ENCODE data around the gene CHST1.

The CHST1 gene

DNA sequence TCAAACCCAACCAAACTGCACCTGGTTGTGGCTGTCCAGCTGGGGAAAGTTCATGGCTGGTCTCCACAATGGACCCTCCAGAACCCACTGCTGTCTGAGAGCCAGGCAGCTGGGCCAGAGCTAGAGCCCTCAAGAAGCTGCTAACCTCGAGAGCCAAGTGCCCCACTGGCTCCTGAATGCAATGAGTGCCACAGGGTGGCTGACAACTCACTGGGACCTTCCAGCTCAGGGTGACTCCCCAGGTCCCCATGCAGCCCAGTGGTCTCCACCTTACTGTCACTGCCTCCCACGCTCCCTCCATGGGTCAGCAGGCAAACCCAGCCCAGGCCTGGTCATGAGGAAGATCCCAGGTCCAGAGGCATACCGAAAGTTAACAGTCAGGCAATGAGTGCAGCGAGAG lies 8.0 kb upstream of the CHST1 start:
- no peak for DNase-seq

DNA sequence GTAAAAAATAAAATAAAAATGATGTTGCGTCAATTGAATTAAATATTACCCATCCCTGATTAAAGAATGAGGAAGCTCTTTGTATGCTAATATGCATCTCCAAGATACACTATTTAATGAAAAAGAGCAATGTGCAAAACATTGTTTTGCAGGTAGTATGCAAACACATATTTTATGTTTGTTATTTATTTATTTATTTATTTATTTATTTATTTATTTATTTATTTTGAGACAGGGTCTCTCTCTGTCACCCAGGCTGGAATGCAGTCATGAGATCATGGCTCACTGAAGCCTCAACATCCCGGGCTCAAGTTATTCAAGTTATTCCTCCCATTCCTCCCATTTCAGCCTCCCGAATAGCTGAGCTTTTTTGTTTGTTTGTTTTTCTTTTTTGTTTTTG lies 7.2 kb upstream of the CHST1 start:
- no peak for DNase-seq

DNA sequence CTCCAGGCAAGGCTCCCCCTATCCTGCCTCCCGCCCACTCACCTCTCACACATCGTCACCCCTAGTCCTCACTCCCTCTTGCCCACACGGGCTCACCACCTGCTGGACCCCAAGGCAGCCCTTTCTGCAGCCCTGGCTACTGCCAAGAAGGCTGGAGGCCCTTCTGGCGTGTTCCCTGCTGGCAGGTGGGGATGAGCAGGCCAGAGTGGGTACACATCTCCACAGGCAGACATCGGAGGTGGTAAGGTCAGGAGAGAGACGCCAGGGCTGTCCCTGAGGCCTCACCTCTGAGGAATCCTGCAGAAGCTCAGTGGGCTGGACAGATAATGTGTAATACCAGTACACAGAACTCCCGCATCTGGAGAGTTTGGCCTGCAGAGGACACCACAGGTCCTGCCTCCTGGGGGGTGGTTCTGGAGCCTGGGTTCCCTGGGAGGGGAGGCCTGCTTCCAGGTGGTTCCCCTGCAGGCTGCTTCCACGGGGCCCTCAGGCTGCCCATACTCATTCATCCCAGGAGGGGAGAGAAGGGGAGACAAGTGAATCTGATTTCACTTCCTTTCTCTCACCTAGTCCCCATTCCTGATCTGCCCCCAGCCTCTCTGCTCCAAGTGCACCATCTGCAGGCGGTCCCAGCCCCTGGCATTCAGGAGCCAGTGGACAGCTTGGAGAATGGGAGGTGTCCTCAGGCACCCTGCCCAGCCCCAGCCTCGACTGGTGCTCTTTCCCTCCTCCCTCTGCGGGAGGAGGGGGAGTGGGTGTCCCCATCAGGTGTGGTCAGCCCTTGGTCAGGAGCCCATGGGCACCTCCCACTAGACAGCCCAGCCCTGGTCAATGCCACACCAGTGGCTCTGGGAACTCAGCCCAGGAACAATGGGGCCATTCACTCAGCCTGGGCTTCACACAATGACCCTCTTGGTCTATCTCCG lies 6.1 kb upstream of the CHST1 start:
- no peak for DNase-seq

DNA sequence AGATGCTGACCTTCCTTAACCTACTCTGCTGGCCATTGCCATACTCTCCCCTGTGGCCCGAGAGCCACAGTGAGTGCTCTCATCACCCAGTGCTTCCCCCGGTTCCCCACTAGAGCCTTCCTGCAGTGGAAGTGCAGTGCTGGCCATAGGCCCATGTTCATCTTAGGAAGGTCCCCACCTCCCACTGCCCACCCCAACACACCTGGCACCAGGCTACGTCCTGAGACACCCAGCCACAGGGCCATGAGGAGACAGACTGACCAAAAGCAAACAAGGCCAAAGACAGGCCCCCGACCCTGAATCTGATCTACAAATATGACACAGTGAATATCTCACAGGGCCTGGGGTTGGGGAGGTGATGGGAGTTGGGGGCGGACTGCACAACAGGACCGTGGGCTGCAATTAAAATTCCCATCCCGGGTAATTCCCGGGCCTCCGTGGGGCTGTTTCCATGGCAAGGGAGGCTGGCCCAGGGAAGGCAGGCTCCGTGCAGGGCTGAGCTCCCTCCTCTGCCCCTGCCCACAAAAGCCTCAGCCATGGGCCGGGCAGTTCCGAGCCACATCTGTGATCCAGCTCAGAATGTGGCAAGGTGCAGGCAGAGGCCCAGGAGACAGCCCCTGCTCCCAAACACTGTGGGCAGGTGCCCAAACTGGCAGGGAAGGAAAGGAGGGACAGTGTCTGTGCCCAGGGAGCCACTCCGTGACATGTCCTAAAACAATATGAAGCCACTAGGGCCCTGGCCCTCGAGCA lies 5.1 kb upstream of the CHST1 start:
- DNase-seq: no peak

DNA sequence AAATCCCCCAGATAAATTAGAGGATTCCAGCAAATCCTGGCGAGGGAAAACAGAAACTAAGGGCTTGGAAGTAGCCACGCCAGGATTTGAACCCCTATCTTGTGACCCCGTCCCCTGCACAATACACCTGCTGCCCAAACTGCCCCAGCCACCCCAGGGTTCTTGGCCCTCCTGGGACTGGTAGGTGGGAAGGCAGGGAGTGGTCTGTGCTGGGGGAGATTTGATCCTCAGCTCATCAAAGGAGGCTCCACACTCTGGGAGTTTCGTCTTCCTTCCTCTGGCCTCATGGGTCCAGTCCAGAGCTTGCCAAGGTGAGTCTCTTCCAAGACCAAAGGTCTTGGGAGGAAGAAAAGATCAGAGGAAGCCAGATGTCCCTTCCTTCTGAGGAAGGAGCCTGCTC lies 4.5 kb upstream of the CHST1 start:
- no peak for DNase-seq

DNA sequence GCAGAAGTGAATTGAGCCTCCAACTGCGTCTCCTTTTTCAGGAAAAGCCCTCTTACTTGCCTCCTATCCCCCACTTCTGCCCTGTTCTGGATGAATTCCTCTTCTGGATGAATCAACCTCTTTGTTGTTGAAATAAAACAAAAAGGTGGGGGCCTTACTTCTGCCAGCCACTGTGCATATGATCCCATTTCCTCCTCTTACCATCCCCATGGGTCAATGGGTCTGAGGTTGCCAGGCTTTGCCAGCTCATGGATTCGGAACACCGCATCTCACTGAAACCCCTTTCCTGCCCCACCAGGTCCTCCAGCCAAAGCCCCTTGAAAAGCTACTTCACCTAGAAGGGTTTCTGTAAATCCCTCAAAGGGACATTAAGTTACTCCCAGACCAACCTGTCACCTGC lies 3.7 kb upstream of the CHST1 start:
- no peak for DNase-seq

DNA sequence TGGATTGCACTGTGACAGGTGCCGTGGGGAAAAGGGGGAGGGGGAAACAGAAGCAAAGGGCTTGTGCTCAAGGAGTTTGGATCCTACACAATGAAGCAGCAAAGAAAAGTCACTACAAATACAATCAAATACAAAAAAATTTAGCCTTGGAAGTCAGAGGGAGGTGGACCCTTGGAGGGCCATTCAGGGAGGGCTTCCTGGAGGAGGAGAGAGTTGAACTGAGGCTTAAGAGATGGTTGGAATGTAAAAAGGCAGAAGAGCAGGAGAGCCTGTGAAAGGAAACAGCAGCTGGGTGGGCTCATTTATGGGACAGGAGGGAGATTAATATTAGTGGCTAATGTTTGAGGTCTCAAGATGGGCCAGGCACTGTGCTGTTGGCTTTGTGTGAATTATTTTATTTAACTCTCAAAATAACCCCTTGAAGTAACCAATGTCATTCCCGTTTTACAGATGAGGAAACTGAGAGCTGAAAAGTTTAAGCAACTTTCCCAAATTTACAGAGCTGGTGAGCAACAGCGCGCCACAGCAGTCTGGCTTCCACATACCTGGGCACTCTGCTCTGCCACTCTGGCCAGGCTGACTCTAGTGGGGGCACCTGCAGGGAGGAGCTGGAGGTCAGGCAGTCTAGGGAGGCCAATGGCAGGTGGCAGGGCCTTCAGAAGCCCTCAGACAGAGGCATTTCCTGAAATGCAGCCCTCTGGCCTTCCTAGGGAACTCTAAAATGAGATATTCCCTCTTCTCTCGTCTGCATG lies 2.7 kb upstream of the CHST1 start:
- DNase-seq: no peak

DNA sequence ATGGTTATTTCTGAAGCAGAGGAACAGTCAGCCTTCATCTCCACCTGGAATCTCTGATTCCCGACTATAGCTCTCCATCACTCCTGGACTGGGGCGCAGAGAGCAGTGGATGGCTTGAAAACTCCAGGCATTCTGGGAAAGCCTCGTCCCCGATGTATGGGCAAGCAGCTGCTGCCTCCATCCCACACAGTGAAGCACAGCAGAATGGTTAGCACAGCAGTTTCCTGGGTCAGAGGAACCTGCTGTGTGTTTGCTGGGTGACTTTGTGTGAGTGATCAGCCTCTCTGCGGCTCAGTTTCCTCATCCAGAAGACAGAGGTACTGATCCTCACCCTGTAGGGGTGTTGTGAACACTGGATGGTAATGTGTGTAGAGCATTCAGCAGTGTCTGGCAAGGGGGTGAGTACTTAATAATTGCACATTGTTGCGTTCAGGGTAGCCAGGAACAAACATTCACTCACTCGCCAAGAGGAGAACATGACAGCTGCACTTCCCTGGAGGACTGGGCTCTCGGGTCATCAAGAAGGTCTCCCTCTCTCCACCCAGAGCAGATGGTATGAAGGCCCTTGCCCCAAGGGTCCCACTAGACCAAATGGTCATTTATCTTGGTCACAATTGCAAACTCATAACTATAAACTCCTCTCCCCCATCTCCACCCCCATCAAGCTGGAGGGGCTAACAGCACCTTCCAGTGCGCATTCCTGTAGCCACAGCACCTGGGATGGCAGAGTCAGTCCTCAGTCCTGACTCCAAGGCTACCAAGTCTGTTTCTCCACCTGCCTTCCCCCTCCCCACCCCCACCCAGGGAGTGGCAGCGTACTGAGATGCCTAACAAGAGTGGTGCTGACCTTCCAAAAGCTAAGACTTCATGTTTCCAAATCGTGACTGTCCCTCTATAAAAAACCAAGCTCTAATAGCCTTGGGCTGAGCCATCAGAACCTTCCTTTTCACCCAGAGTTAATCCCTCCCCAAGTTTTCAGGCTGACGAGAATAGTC lies 1.5 kb upstream of the CHST1 start:
- no peak for DNase-seq

DNA sequence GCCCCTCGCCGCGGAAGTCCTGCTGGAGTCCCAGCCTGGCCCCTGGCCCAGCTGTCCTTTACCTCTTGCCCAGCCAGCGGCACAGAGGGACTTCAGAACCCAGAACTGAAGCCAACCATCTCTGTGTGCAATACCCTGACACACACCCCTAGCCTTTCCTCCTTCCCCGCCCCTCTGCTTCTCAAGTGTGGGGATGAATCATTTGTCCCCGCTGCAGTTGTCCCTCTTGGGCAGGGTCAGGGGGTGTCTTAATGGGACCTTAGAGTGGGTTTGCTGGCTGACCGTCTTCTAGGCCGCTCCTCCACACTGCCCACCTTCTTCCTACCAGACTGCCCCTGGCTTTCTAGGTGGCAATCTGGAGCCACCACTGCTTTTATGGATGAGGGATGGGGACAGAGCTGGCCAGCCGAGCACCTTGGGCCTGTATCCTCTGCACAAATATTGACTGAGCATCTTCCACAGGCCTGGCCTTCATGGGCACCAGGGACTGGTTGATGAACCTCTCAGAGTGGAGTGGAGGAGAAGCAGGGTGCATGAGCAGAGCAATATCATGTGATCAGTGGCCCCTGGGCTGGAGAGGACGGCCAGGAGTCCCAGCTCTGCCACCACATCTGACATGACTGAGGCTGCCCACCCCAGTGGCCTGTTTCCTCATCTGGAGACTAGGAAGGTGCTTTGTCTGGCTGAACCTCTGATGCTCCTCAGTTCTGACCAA lies 668 bp upstream of the CHST1 start:
- DNase-seq: no peak

DNA sequence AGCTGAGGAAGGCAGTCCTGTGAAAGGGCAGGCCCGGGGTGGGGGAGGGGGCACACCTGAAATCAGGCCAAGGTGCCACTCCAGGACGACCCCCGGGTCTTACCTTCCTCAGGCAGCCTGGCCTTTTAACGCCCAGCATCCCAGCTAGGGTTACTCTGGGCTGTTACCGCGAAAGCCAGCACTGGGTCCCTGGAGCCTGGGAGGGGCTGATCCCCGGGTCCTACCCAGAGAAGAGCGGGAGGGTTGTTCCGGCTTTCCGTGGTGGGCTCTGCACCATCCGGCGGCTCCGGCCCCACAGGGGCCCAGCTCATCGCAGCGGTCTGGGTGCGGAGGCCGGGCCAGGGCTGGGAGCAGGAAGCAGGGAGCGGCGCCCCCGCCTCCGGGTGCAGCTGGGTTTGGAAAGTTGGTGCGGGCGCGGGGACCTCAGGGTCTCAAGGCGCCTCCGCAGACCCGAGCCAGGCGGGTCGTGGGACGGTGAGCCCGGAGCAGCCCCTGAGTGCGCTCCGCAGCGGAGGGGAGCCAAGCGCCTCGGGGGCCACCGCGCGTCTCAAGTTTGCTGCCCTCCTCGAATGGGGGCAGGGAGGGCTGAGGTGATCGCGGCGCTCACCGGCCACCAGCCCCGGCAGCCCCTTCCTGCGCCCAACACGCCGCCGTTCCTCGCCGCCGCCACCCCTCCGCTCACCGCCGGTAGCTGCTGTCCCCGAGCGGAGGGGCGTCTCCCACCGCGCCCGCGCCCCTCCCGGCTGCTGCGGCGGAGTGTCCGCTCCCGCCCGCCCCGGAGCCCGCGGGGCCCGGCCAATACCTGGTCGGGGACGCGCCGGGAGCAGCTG lies 831 bp downstream of the CHST1 start:
- no peak for DNase-seq

DNA sequence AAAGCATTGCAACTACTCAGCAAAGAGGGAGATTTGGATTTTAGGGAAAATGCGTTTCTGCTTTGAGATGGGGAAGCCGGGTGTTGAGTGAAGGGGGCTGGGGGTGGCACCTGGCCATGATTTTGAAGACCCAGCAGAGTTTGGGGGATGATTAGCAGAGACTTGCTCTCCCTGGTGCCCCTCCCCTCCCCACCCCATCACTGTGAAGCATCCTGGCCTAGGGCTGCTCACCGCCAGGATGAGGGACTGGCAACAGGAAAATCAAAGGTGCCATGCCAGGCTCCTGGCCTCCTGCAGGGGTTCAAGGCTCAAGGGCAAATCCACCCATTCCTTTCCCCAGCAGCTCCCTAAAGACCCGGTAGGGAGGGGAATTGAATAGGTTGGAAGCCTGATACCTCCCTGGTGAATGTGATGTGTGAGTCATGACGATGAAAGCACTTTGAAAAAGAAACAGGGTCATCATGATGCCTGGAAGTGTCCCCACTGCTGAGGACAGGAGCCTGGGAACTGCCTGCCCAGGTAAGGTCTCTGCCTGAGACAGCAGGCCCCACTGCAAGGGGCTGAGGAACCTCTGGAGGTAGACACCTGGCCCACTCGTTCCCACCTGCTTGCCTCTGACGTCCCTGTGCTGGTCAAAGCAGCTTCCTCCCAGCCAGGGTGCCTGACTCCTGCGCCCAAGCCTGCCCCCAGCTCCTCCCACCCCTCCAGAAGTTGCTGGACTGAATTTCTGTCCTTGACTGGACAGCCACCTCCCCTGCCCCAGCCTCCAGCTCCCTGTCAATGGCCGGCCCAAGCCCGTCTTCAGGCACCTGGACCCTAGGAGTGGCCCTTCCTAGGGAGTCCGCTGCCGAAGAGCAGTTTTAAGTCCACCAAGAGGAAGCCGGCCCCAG lies 1.7 kb downstream of the CHST1 start:
- no peak for DNase-seq

DNA sequence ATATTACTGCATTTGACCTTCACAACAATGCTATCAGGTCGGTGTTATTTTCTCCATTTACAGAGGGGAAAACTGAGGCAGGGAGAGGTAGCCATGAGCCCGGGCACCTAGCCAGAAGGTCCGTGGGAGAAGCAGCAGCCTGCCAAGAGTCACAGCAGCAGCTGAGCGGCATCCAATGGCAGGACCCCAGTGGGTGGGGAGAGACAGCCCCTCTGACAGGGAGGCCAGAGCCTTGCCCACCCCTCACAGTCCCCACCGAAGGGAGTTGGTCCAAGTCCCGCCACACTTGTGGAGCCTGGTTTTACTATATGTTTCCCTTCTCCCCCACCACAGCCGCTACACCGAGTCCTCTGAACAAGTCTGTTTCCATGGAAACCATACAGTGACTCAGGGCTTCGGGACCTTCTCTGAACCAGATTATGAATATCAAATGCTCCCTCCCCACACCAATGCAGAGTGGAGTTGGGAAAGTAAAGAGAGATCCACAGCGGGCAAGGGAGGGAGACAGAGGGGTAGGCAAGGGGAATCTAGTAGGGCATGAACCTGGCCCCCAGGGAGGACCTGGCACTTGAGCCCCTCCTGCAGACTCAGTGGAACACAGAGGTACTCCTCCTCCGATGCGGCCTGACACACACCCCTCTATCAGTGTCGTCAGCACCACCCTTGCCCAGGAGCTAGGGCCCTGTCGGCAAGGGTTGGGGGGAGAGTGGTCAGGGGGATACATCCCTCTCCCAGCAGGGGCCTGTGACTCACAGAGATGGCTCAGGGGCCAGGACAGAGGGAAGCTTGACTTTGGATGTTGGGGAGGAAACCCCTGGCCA lies 2.5 kb downstream of the CHST1 start:
- peak; percentile 70 for DNase-seq

DNA sequence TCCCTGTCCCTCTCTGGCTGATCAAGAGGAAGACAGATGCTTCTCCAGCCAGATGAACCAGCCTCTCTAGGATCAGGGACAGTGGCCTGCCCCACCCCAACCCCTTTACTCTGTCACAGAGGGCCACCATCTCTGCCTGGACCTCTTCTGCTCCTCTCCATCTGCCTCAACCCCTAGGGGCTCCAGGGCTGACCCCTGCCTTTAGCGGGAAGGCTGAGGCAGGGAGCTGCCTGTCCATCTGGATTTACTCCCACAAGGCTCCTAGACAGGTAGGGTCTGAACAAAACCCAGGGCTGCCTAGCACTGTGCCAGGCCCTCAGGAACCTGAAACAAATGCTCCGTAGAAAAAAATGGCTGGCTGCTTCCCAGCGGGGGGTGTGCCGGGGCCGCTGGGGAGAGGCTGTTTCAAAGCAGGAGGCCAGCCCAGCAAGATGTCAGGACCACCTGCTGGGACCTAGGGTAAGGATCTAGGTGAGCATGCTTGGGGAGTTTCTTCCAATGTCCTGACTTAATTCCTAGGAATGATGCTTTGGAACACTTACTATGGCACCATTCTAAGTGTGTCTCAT lies 3.2 kb downstream of the CHST1 start:
- DNase-seq: no peak

DNA sequence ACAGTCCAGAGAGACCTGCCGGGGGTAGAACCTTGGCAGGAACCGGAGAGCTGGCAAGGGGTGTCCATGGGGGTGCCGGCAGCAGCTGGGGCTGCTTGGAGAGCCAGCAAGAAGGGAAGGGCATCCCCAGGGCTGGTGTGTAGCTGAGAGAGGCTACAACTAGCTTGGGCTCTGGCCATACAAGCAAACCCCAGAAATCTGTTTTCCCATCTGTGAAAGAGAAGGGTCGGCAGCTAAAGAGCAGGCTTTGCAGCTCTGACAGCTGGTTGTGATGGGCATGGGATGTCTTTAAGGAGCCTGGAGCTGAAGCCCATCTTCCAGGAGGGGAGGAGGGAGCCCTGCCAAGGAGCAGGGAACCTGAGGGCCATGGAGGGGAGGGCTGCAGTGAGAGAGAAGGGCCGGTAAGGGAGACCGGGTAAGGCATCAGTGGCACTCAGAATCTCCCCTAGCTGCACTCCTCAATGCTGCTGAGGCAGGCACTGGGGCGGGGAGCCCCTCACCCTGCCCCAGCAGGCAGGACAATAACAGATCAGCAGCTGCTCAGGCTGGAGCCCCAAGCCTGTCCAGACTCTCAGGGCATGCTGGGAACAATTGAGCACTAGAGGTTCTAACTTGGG lies 3.9 kb downstream of the CHST1 start:
- DNase-seq: no peak

DNA sequence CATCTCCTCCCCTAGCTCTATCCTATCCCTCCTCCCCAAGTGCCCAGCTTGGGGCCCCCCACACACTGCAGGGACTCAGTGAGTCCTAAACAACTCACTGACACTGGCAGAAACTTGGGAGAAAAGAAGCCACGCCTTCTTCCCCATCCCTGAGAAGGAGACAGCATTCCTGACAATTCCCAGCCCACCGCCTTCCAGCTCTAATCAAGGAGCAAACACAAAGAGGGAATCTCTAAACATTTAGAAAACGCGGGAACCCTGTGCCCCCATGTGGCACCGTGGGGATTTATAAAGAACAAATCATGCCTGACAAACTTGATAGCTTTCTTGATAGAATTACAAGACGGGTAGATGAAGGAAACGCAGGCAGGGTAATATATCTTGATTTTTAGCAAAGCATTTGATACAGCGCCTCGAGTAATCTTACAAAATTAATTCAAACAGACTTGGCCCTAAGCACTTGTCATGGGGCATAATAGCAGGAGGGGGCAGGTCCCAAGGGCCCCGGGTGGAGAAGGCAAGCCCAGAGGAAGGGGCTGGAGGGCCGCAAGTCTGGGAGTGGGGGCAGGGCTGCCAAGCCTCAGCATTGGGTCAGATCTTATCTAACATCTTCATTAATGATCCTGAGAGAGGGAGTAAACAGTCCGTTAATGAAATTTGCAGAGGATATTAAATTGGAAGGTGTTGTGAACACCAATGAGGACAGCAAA lies 4.5 kb downstream of the CHST1 start:
- no peak for DNase-seq

DNA sequence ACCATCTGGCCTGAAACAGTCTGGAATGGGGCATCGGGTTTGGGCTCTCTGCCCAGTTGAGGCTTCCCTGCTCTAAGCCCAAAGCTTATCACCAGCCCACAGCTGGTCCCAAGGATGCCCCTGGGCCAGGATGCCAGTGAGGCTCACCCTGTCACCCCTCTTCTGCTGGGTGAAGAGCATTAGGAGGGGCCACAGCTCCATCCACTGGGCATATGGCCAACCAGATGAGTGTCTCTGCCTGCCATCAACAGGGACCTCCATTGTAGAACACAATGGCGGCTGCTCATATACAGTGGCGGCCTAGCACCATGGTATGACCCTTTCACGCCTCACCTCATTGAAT lies 5.6 kb downstream of the CHST1 start:
- DNase-seq: no peak

Measured in HCEC 1CT (cell line).